ENCODE results near the gene RNF4.
"Not testable (repeated sequence)": the region's sequence is repeated elsewhere in the genome, so short reads cannot be mapped to it uniquely, and the experiment has no call there.

Gene RNF4

DNA sequence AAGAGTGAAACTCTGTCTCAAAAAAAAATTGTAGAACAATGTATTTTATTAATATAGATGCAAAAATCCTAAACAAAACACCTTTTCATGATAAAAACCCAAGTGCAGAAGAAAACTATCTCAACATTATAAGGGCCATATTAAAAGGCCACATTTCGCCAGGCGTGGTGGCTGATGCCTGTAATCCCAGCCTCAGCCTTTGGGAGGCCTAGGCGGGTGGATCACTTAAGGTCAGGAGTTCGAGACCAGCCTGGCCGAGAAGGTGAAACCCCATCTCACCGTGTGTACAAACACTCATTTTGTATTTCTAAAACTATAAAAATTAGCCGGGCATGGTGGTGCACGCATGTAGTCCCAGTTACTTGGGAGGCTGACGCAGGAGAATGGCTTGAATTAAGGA is 57.7 kb downstream of the RNF4 start:
- TF ChIP-seq, protein P1, sequence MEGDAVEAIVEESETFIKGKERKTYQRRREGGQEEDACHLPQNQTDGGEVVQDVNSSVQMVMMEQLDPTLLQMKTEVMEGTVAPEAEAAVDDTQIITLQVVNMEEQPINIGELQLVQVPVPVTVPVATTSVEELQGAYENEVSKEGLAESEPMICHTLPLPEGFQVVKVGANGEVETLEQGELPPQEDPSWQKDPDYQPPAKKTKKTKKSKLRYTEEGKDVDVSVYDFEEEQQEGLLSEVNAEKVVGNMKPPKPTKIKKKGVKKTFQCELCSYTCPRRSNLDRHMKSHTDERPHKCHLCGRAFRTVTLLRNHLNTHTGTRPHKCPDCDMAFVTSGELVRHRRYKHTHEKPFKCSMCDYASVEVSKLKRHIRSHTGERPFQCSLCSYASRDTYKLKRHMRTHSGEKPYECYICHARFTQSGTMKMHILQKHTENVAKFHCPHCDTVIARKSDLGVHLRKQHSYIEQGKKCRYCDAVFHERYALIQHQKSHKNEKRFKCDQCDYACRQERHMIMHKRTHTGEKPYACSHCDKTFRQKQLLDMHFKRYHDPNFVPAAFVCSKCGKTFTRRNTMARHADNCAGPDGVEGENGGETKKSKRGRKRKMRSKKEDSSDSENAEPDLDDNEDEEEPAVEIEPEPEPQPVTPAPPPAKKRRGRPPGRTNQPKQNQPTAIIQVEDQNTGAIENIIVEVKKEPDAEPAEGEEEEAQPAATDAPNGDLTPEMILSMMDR (IDR thresholded peaks at IDR 0.05; ENCODE audit: extremely low read depth, insufficient read depth, missing control alignments) = no peak
- no peak for DNase-seq (ENCODE audit: low spot score)
- in situ Hi-C loops (cut with MboI; ENCODE audit: low pct_unique_long_range_greater_than_20kb, low sequenced_read_pairs, unreplicated experiment) = no loop called here

- in situ Hi-C loops (cut with MboI; ENCODE audit: low pct_unique_long_range_greater_than_20kb, low sequenced_read_pairs, unreplicated experiment) = no loop called here
- TF ChIP-seq, protein P1 (IDR thresholded peaks at IDR 0.05; ENCODE audit: extremely low read depth, insufficient read depth, missing control alignments) = no peak
- DNase-seq (ENCODE audit: low spot score) = no peak
Measured at GRCh38 chr4:2534904-2535375, 66.0 kb downstream of the RNF4 start.

GRCh38 chr4:2535376-2536192 is 66.7 kb downstream of the RNF4 start:
- in situ Hi-C loops (cut with MboI; ENCODE audit: low pct_unique_long_range_greater_than_20kb, low sequenced_read_pairs, unreplicated experiment) = no loop called here
- peak; percentile 49 for DNase-seq (ENCODE audit: low spot score)
- TF ChIP-seq, protein P1 (IDR thresholded peaks at IDR 0.05; ENCODE audit: extremely low read depth, insufficient read depth, missing control alignments) = peak; percentile 38

DNA sequence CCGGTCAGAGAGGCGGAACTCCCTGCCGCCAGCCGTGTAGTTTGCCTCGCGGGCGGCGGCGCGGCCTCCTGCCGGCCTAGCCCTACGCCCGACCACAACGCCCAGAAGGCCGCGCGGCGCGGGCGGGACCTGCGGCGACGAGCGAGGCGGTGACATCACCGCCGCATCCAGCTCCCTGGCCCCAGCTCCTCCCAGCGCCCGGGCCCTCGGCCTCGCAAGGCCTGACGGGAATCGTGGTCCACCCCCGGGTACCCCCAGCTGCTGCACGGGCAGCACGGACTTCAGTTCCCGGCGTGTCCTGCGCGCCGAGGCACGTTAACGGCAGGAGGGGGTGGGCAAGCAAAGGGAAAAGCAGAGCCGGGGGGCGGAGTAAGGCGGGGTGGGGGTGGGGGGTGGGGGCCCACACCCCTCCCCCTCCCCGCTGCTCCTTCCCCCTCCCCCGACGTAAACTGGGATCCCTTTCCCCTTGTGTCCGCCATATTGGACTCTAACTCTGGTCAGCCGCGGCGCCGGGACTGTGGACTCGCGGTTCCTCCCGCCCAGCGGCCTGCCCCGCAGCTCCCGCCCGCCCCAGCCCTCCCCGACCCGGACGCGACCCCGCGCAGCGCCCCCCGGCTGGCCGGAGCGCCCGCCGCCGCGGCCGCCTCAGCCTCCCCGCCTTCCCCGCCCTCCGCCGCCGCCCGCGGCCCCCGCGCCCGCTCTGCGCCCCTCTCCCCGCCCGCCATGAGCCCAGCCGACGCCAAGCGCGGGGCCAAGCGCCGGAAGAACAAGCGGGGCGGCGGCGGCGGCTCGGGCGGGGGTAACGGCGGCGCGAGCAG is 67.5 kb downstream of the RNF4 start, which contains the start of gene FAM193A:
Gene FAM193A, plus strand, starts transcription at position 455 of the 818 bp plus-strand sequence. Its CDS starts 269 bp downstream, at position 724.
- DNase-seq (ENCODE audit: low spot score) = peak; percentile 95
- in situ Hi-C loops (cut with MboI; ENCODE audit: low pct_unique_long_range_greater_than_20kb, low sequenced_read_pairs, unreplicated experiment) = no loop called here
- TF ChIP-seq, protein P1 (IDR thresholded peaks at IDR 0.05; ENCODE audit: extremely low read depth, insufficient read depth, missing control alignments) = no peak

DNA sequence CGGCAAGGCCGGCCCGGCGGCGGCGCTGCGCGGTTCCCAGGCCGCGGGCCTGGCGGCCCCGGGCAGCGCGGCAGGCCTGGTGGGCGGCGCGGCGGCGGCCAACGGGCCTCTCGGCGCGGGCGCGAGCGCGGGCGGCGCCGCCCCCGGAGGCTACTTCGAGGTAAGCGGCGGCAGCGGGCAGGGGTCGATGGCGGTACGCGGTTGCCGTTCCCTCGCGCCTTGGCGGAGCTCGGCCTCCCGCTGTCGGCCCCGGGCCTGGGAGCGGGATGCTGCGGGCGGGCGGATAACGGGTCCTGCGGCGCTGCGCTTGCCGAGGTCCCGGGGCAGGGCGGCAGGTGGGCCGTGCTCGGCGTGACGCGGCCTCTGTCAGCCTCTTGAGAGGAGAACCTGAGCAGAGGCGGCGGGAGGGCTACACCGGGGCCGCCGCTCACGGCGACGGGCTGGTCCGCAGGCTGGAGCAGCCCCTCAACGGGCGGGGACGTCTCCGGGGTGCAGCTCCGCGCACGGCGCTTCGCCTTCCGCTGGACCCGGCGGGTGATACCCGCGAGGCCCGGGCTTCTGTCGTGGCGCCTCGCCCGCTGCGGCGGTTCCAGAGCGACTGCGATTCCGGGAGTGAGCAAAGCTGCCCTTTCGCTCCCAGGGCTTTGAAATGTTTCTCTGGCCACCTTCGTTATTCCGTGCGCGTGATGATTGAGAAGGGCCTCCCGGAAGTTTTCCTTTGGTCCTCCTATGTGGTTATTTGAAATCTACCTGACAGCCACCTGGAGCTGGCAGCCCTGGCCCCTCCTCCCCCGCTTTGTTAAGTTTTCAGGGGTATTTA is 68.3 kb downstream of the RNF4 start:
- in situ Hi-C loops (cut with MboI; ENCODE audit: low pct_unique_long_range_greater_than_20kb, low sequenced_read_pairs, unreplicated experiment) = no loop called here
- peak; percentile 46 for DNase-seq (ENCODE audit: low spot score)
- TF ChIP-seq, protein P1 (IDR thresholded peaks at IDR 0.05; ENCODE audit: extremely low read depth, insufficient read depth, missing control alignments) = no peak

- in situ Hi-C loops (cut with MboI; ENCODE audit: low pct_unique_long_range_greater_than_20kb, low sequenced_read_pairs, unreplicated experiment); DNase-seq (ENCODE audit: low spot score): not testable (repeated sequence)
Measured at GRCh38 chr4:2543580-2544191, 74.8 kb downstream of the RNF4 start.

Data from GM13977 (cell line).